Activated CD8-positive, alpha-beta memory T cell treated with anti-CD3 and anti-CD28 coated beads for 4 hours (primary cell): Measurements from ENCODE around the gene JPT1.

Source experiments
- DNase-seq, 2 donors: peaks; one replicate each; pipeline ENCODE4 v3.0.0-alpha.2; 2020; ENCODE audit warnings: low read depth in 2 of 2

JPT1 gene

GRCh38 chr17:75105126-75106080, 48.9 kb downstream of the JPT1 start:
- DNase-seq = no peak

- DNase-seq = no peak
Measured at GRCh38 chr17:75103601-75104554, 50.4 kb downstream of the JPT1 start.

- no peak for DNase-seq
Measured at GRCh38 chr17:75102385-75102821, 51.9 kb downstream of the JPT1 start.

GRCh38 chr17:75099881-75100595, 54.3 kb downstream of the JPT1 start:
- no peak for DNase-seq

GRCh38 chr17:75098861-75099260, 55.5 kb downstream of the JPT1 start:
- no peak for DNase-seq

GRCh38 chr17:75097865-75098264, 56.4 kb downstream of the JPT1 start:
- no peak for DNase-seq

- no peak for DNase-seq
Measured at GRCh38 chr17:75096082-75096625, 58.2 kb downstream of the JPT1 start.

- DNase-seq = no peak
Measured at GRCh38 chr17:75094871-75095399, 59.4 kb downstream of the JPT1 start.

GRCh38 chr17:75093548-75094158, 60.7 kb downstream of the JPT1 start:
- DNase-seq = no peak

GRCh38 chr17:75091855-75092327, 62.4 kb downstream of the JPT1 start:
- no peak for DNase-seq

GRCh38 chr17:75090871-75091854, 63.1 kb downstream of the JPT1 start:
- DNase-seq = no peak

- no peak for DNase-seq
Measured at GRCh38 chr17:75088465-75089417, 65.6 kb downstream of the JPT1 start.

- DNase-seq = no peak
Measured at GRCh38 chr17:75087558-75088453, 66.5 kb downstream of the JPT1 start, which contains the start of gene SLC16A5. Gene SLC16A5 (plus strand): TSS chr17:75087954. CDS start chr17:75093637, 5,683 bp downstream.

GRCh38 chr17:75087182-75087557, 67.1 kb downstream of the JPT1 start:
- no peak for DNase-seq

GRCh38 chr17:75086496-75087181, 67.7 kb downstream of the JPT1 start:
- DNase-seq = no peak
